ENCODE results near the gene RPP30.
"Not testable (repeated sequence)": the region's sequence is repeated elsewhere in the genome, so short reads cannot be mapped to it uniquely, and the experiment has no call there.

RPP30 gene

GRCh38 chr10:90917968-90918318, 46.2 kb downstream of the RPP30 start:
- DNase-seq = no peak

GRCh38 chr10:90919683-90920574, 48.2 kb downstream of the RPP30 start:
- DNase-seq = no peak

GRCh38 chr10:90920986-90921666, 49.4 kb downstream of the RPP30 start, which contains the start of gene ANKRD1:
TSS of gene ANKRD1 (minus strand) at chr10:90921087. CDS start at chr10:90921027, 60 bp downstream.
- DNase-seq = no peak

- DNase-seq = no peak
These were observed 50.1 kb downstream of the RPP30 start for GRCh38 chr10:90921906-90922305.

GRCh38 chr10:90923111-90923731, 51.4 kb downstream of the RPP30 start:
- DNase-seq = no peak

GRCh38 chr10:90924552-90924951, 52.8 kb downstream of the RPP30 start:
- DNase-seq = no peak

GRCh38 chr10:90925079-90926029, 53.6 kb downstream of the RPP30 start:
- no peak for DNase-seq

- DNase-seq = no peak
These were observed 55.5 kb downstream of the RPP30 start for GRCh38 chr10:90927293-90927692.

- no peak for DNase-seq
These were observed 57.4 kb downstream of the RPP30 start for GRCh38 chr10:90929179-90929578.

GRCh38 chr10:90930070-90930837, 58.5 kb downstream of the RPP30 start:
- DNase-seq = no peak

GRCh38 chr10:90930971-90931871, 59.4 kb downstream of the RPP30 start:
- DNase-seq = no peak

- DNase-seq = no peak
These were observed 64.0 kb downstream of the RPP30 start for GRCh38 chr10:90935581-90936275.

GRCh38 chr10:90936276-90936659, 64.5 kb downstream of the RPP30 start:
- no peak for DNase-seq

GRCh38 chr10:90937645-90938258, 66.0 kb downstream of the RPP30 start:
- DNase-seq = no peak

- DNase-seq = no peak
These were observed 67.3 kb downstream of the RPP30 start for GRCh38 chr10:90939116-90939515.

- no peak for DNase-seq
These were observed 67.9 kb downstream of the RPP30 start for GRCh38 chr10:90939648-90940047.

GRCh38 chr10:90942980-90943379, 71.2 kb downstream of the RPP30 start:
- DNase-seq = not testable (repeated sequence)

GRCh38 chr10:90944749-90945148, 73.0 kb downstream of the RPP30 start:
- DNase-seq = no peak

- DNase-seq = no peak
These were observed 73.8 kb downstream of the RPP30 start for GRCh38 chr10:90945491-90946070.
